ENCODE results near the gene MT1M. TPM values are rescaled to one million over a fixed set of nuclear protein-coding genes. Genes with fewer than 3 reads are reported as not detected.

MT1M gene
- total RNA-seq, 2 experiments from 2014 or later: not detected

Other genes with a start within 250 kb of the MT1M start
- gene AMFR, start 207.1 kb upstream of the MT1M start, total RNA-seq: 10 to 100 TPM; 75.4 to 76.4 TPM
- 100 to 1,000 TPM in 1 of 2 experiments, 10 to 100 TPM in 1; 99.1 to 106 TPM for gene NUDT21, start 181.3 kb upstream of the MT1M start, total RNA-seq
- gene OGFOD1, start 181.1 kb upstream of the MT1M start, total RNA-seq: 10 to 100 TPM; 17.0 to 21.5 TPM
- 10 to 100 TPM; 60.6 to 62.1 TPM for gene BBS2, start 112.6 kb upstream of the MT1M start, total RNA-seq
- not detected for gene MT4, start 67.6 kb upstream of the MT1M start, total RNA-seq
- 1 to 10 TPM in 1 of 2 experiments, under 1 TPM in 1; 1.00 to 1.8 TPM for gene MT3, start 43.1 kb upstream of the MT1M start, total RNA-seq
- 10 to 100 TPM; 71.0 to 95.7 TPM for gene MT2A, start 24.1 kb upstream of the MT1M start, total RNA-seq
- 1 to 10 TPM; 3.0 to 5.5 TPM for gene MT1E, start 6.9 kb upstream of the MT1M start, total RNA-seq
- not detected for gene MT1A, start 6.0 kb downstream of the MT1M start, total RNA-seq
- not detected for gene MT1B, start 19.2 kb downstream of the MT1M start, total RNA-seq
- 1 to 10 TPM; 5.6 to 7.4 TPM for gene MT1F, start 25.3 kb downstream of the MT1M start, total RNA-seq
- not detected for gene MT1G, start 35.4 kb downstream of the MT1M start, total RNA-seq
- not detected for gene MT1H, start 37.2 kb downstream of the MT1M start, total RNA-seq
- gene MT1X, start 49.8 kb downstream of the MT1M start, total RNA-seq: 10 to 100 TPM; 18.6 to 26.2 TPM
- 10 to 100 TPM; 68.2 to 68.5 TPM for gene NUP93, start 97.5 kb downstream of the MT1M start, total RNA-seq
- not detected for gene SLC12A3, start 232.5 kb downstream of the MT1M start, total RNA-seq